GM23338 (cell line): ENCODE measurements around the gene GSG1. TPM values are rescaled to one million over a fixed set of nuclear protein-coding genes. Genes with fewer than 3 reads are reported as not detected.
A peak's percentile ranks its signal among the peaks of the same experiment; 100 is the strongest.

ENCODE experiments used
- ATAC-seq: fragments of 200-7000 bp; cut with Tn5 transposase; 3 replicates; pipeline ENCODE4 v1.9.1; 2020
- DNase-seq: peaks from one replicate; pipeline ENCODE4 v3.0.0-alpha.2; 2015; ENCODE audit warnings: low spot score
- H2AFZ ChIP-seq: fragments of 200-600 bp; sonication (generic); 2 replicates; pipeline ENCODE4 v1.8.0; 2016; ENCODE audit warnings: antibody characterized with exemption, mild to moderate bottlenecking, moderate library complexity
- H3F3A ChIP-seq: fragments of 200-600 bp; sonication (generic); replicated peaks from 2 replicates; pipeline ENCODE4 v1.8.0; 2017; ENCODE audit warnings: antibody characterized with exemption, mixed run types, low read depth
- H3K27ac ChIP-seq: fragments of 200-600 bp; sonication (generic); 2 replicates; pipeline ENCODE4 v1.6.1; 2016; ENCODE audit warnings: low read depth
- H3K27me3 ChIP-seq: fragments of 200-600 bp; sonication (generic); 2 replicates; pipeline ENCODE4 v1.8.0; 2016; ENCODE audit warnings: mild to moderate bottlenecking, mixed run types, moderate library complexity; ENCODE audit not compliant: insufficient read depth
- H3K36me3 ChIP-seq: fragments of 200-600 bp; sonication (generic); 2 replicates; pipeline ENCODE4 v1.8.0; 2016; ENCODE audit warnings: mild to moderate bottlenecking; ENCODE audit not compliant: insufficient read depth
- H3K4me1 ChIP-seq: fragments of 200-600 bp; sonication (generic); 2 replicates; pipeline ENCODE4 v1.8.0; 2016; ENCODE audit warnings: mild to moderate bottlenecking, moderate library complexity; ENCODE audit not compliant: insufficient read depth
- H3K4me2 ChIP-seq: fragments of 200-600 bp; sonication (generic); 2 replicates; pipeline ENCODE4 v1.7.1; 2017; ENCODE audit warnings: mixed run types
- H3K4me3 ChIP-seq: fragments of 200-600 bp; sonication (generic); 2 replicates; pipeline ENCODE4 v1.6.1; 2016; ENCODE audit warnings: mixed run types
- H3K79me2 ChIP-seq: fragments of 200-600 bp; sonication (generic); replicated peaks from 2 replicates; pipeline ENCODE4 v1.8.0; 2017; ENCODE audit warnings: mild to moderate bottlenecking; ENCODE audit not compliant: insufficient read depth
- H3K9me2 ChIP-seq: fragments of 200-600 bp; sonication (generic); 2 replicates; pipeline ENCODE4 v1.8.0; 2017; ENCODE audit not compliant: insufficient read depth
- H4K20me1 ChIP-seq: fragments of 200-600 bp; sonication (generic); replicated peaks from 2 replicates; pipeline ENCODE4 v1.8.0; 2017; ENCODE audit warnings: mild to moderate bottlenecking; ENCODE audit not compliant: insufficient read depth
- H3K27ac Mint-ChIP-seq: 2 replicates; pipeline ENCODE4 v1.8.0; 2020; ENCODE audit warnings: inconsistent platforms, mild to moderate bottlenecking, moderate library complexity, mixed read lengths
- H3K27me3 Mint-ChIP-seq: 3 replicates; pipeline ENCODE4 v1.8.0; 2022; ENCODE audit warnings: low read depth, mild to moderate bottlenecking, moderate library complexity, mixed read lengths, inconsistent platforms; ENCODE audit not compliant: insufficient read depth, poor library complexity
- H3K36me3 Mint-ChIP-seq: 3 replicates; pipeline ENCODE4 v1.8.0; 2021; ENCODE audit warnings: low read depth, mild to moderate bottlenecking, inconsistent platforms, moderate library complexity, mixed read lengths
- H3K4me1 Mint-ChIP-seq: 3 replicates; pipeline ENCODE4 v1.8.0; 2020; ENCODE audit warnings: mild to moderate bottlenecking, inconsistent platforms, mixed read lengths
- H3K4me3 Mint-ChIP-seq: 3 replicates; pipeline ENCODE4 v1.8.0; 2021; ENCODE audit warnings: moderate library complexity, mild to moderate bottlenecking, inconsistent platforms, mixed read lengths
- H3K9me3 Mint-ChIP-seq: 3 replicates; pipeline ENCODE4 v1.8.0; 2020; ENCODE audit warnings: moderate library complexity, mild to moderate bottlenecking, inconsistent platforms, mixed read lengths
- EZH2 ChIP-seq: fragments of 200-600 bp; sonication (generic); IDR thresholded peaks from one replicate; pipeline ENCODE4 v1.8.0; 2017; ENCODE audit warnings: antibody characterized with exemption, mild to moderate bottlenecking, low read depth; ENCODE audit not compliant: unreplicated experiment
- EZH2phosphoT487 ChIP-seq: fragments of 200-600 bp; sonication (generic); IDR thresholded peaks from one replicate; pipeline ENCODE4 v1.8.1; 2018; ENCODE audit warnings: antibody characterized with exemption; ENCODE audit not compliant: unreplicated experiment
- JUNB ChIP-seq: IDR thresholded peaks from one replicate; pipeline ENCODE4 v1.6.1; 2016; ENCODE audit warnings: antibody characterized with exemption; ENCODE audit not compliant: unreplicated experiment
- NANOG ChIP-seq: IDR thresholded peaks from 2 replicates; pipeline ENCODE4 v1.6.1; 2016; ENCODE audit warnings: antibody characterized with exemption, borderline replicate concordance
- POLR2AphosphoS5 ChIP-seq: IDR thresholded peaks from 2 replicates; pipeline ENCODE4 v1.6.1; 2016; ENCODE audit warnings: antibody characterized with exemption, low read depth
- STAT1 ChIP-seq: IDR thresholded peaks from one replicate; pipeline ENCODE4 v1.6.1; 2016; ENCODE audit warnings: antibody characterized with exemption; ENCODE audit not compliant: unreplicated experiment
- ZNF114 ChIP-seq: fragments of 250-450 bp; sonication (Bioruptor Pico); IDR thresholded peaks from 2 replicates; pipeline ENCODE4 v1.5.0; 2020; ENCODE audit warnings: mild to moderate bottlenecking, moderate library complexity
- ZNF331 ChIP-seq: fragments of 250-450 bp; sonication (Bioruptor Pico); IDR thresholded peaks from 2 replicates; pipeline ENCODE4 v1.5.0; 2020; ENCODE audit warnings: low read depth, mild to moderate bottlenecking, moderate library complexity
- polyA plus RNA-seq: library from polyadenylated mRNA; unstranded; fragments of >200 nt; fragmentation: Nextera tagmentation; extraction: Ambion mirVana; gene quantifications from 2 replicates; pipeline ENCODE4 v1.2.1, GENCODE V29; 2016
- total RNA-seq: library from RNA; depleted of rRNA; stranded (reverse); fragments of >200 nt; shearing (Covaris generic); gene quantifications from 2 replicates; pipeline ENCODE4 v1.2.3, GENCODE V29; 2014
- TF ChIP-seq, protein P1 (sequence below): IDR thresholded peaks from one replicate; pipeline ENCODE4 v1.6.1; 2018; ENCODE audit warnings: antibody characterized with exemption; ENCODE audit not compliant: unreplicated experiment
- TF ChIP-seq, protein P2 (sequence below): IDR thresholded peaks from 2 replicates; pipeline ENCODE4 v1.6.1; 2016; ENCODE audit warnings: antibody characterized with exemption
- TF ChIP-seq, protein P3 (sequence below), 2 experiments: fragments of 200-600 bp in 1 of 2; sonication (generic) in 1 of 2; conservative IDR thresholded peaks; 2 replicates each; pipeline versions ENCODE4 v1.5.1 to v1.6.1; 2016 to 2017; ENCODE audit warnings: antibody characterized with exemption in 2 of 2, low read depth in 2 of 2, mild to moderate bottlenecking in 2 of 2, moderate library complexity in 1 of 2

GSG1 gene
- total and polyA plus RNA-seq, 2 experiments from 2014 or later, result 0.17 to 0.63 TPM

DNA sequence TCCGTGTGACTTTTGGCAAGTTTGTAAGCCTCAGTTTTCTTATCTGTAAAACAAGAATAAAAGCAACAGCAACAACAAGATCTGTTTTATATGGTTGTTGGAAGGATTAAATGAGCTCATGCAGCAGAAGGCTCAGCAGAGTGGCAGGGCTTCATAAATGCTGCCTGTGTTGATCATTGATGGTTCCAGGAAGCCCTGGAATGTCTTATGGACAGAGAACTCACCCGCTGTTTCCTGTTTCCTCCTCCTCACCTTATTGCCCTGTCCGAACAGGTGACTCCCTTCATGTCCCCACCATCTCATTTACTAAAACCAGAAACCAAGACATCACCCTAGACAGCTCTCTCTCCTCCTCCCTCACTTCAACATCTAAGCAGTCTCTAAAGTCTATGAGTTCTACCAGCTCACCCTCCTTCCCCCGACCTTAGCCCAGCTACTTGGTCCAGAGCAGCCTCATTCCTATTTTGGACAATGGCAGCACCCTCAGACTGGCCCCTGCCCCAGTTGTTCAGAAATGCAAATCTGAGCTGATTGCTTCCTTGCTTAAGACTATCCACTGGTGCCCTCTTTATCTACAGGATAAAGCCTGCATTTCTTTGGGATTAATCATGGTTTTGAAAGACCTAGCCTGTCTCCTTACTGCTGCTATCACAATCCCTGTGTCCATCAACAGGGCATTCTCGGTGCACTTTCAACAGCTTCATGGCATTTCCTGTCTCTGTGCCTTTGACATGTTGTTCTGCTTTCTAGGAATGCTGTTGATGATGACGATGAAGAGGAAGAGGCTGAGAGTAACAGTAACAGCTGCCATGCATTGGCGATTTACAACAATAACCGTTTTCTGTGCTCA lies 21.4 kb upstream of the GSG1 start:
- H3K4me2 ChIP-seq, result peak overlapping the region; percentile 52; the same call in 1 of the 2 replicates
- Mint-ChIP-seq H3K36me3 (no peaks in the 10 kb centered on the region), H3K4me3 (no peak overlapping the region), H3K9me3 (no peaks in the 10 kb centered on the region), H3K27me3 (no peaks in the 10 kb centered on the region), H3K4me1 (peaks cover 7% of the 10 kb centered on the region), H3K27ac (no peak overlapping the region)
- H3F3A ChIP-seq, result no peaks in the 10 kb centered on the region
- no peak overlapping the region for H3K27ac ChIP-seq
- no peaks in the 10 kb centered on the region for H3K36me3 ChIP-seq
- no peak for TF ChIP-seq STAT1
- TF ChIP-seq POLR2AphosphoS5, result no peak
- no peak for TF ChIP-seq EZH2phosphoT487
- TF ChIP-seq, protein P1, sequence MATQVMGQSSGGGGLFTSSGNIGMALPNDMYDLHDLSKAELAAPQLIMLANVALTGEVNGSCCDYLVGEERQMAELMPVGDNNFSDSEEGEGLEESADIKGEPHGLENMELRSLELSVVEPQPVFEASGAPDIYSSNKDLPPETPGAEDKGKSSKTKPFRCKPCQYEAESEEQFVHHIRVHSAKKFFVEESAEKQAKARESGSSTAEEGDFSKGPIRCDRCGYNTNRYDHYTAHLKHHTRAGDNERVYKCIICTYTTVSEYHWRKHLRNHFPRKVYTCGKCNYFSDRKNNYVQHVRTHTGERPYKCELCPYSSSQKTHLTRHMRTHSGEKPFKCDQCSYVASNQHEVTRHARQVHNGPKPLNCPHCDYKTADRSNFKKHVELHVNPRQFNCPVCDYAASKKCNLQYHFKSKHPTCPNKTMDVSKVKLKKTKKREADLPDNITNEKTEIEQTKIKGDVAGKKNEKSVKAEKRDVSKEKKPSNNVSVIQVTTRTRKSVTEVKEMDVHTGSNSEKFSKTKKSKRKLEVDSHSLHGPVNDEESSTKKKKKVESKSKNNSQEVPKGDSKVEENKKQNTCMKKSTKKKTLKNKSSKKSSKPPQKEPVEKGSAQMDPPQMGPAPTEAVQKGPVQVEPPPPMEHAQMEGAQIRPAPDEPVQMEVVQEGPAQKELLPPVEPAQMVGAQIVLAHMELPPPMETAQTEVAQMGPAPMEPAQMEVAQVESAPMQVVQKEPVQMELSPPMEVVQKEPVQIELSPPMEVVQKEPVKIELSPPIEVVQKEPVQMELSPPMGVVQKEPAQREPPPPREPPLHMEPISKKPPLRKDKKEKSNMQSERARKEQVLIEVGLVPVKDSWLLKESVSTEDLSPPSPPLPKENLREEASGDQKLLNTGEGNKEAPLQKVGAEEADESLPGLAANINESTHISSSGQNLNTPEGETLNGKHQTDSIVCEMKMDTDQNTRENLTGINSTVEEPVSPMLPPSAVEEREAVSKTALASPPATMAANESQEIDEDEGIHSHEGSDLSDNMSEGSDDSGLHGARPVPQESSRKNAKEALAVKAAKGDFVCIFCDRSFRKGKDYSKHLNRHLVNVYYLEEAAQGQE, result no peak
- TF ChIP-seq ZNF331 (CRISPR knock-in tag), result no peak
- TF ChIP-seq ZNF114, result no peak
- DNase-seq (peak; percentile 2), ATAC-seq (no peak; the same call in 2 of the 3 replicates)
- no peaks in the 10 kb centered on the region for H4K20me1 ChIP-seq
- no peaks in the 10 kb centered on the region for H3K79me2 ChIP-seq
- no peaks in the 10 kb centered on the region for H3K4me1 ChIP-seq
- peak overlapping the region; percentile 43; the same call in 1 of the 2 replicates for H2AFZ ChIP-seq
- H3K4me3 ChIP-seq, result no peak overlapping the region
- H3K27me3 ChIP-seq, result no peaks in the 10 kb centered on the region
- H3K9me2 ChIP-seq, result peaks cover 9% of the 10 kb centered on the region; the same call in 1 of the 2 replicates

DNA sequence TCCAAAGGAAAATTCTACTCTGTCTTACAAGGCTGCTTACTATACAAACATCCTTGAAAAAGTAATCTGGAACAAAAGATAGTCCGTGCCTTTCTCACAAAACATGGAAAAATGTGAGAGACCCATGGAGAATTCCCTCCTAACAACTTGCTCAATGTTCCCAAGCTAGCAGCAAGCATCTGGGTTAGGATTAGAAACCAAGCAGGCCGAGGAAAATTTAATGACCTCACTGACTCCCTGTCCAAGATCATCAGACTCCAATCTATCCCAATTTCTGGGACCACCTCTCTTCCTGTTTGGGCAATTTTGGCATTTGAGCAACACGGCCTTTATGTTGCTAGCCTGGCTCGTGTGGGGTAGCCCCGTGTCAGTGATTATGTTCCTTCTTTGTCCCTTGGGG lies 18.1 kb upstream of the GSG1 start:
- no peaks in the 10 kb centered on the region for H3K27me3 ChIP-seq
- peaks cover 16% of the 10 kb centered on the region for H3K4me1 Mint-ChIP-seq
- no peaks in the 10 kb centered on the region for H3K79me2 ChIP-seq
- no peak overlapping the region for H3K27ac ChIP-seq
- no peak overlapping the region for H3K4me3 Mint-ChIP-seq
- no peak for DNase-seq
- H3K27ac Mint-ChIP-seq, result no peak overlapping the region
- no peak overlapping the region for H3K4me3 ChIP-seq
- H2AFZ ChIP-seq, result no peak overlapping the region
- H3K4me2 ChIP-seq, result no peak overlapping the region
- no peaks in the 10 kb centered on the region for H3K9me3 Mint-ChIP-seq
- ATAC-seq, result no peak
- no peaks in the 10 kb centered on the region for H3K36me3 Mint-ChIP-seq
- peaks cover 9% of the 10 kb centered on the region; the same call in 1 of the 2 replicates for H3K9me2 ChIP-seq
- H4K20me1 ChIP-seq, result no peaks in the 10 kb centered on the region
- no peaks in the 10 kb centered on the region for H3F3A ChIP-seq
- H3K27me3 Mint-ChIP-seq, result no peaks in the 10 kb centered on the region
- no peaks in the 10 kb centered on the region for H3K36me3 ChIP-seq
- peaks cover 15% of the 10 kb centered on the region for H3K4me1 ChIP-seq
- TF ChIP-seq POLR2AphosphoS5, result no peak
- TF ChIP-seq, protein P1, result no peak
- no peak for TF ChIP-seq JUNB
- TF ChIP-seq, protein P2, sequence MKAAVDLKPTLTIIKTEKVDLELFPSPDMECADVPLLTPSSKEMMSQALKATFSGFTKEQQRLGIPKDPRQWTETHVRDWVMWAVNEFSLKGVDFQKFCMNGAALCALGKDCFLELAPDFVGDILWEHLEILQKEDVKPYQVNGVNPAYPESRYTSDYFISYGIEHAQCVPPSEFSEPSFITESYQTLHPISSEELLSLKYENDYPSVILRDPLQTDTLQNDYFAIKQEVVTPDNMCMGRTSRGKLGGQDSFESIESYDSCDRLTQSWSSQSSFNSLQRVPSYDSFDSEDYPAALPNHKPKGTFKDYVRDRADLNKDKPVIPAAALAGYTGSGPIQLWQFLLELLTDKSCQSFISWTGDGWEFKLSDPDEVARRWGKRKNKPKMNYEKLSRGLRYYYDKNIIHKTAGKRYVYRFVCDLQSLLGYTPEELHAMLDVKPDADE, result no peak
- no peak for TF ChIP-seq ZNF114
- TF ChIP-seq EZH2phosphoT487, result no peak
- TF ChIP-seq EZH2, result no peak
- TF ChIP-seq, protein P3, sequence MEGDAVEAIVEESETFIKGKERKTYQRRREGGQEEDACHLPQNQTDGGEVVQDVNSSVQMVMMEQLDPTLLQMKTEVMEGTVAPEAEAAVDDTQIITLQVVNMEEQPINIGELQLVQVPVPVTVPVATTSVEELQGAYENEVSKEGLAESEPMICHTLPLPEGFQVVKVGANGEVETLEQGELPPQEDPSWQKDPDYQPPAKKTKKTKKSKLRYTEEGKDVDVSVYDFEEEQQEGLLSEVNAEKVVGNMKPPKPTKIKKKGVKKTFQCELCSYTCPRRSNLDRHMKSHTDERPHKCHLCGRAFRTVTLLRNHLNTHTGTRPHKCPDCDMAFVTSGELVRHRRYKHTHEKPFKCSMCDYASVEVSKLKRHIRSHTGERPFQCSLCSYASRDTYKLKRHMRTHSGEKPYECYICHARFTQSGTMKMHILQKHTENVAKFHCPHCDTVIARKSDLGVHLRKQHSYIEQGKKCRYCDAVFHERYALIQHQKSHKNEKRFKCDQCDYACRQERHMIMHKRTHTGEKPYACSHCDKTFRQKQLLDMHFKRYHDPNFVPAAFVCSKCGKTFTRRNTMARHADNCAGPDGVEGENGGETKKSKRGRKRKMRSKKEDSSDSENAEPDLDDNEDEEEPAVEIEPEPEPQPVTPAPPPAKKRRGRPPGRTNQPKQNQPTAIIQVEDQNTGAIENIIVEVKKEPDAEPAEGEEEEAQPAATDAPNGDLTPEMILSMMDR (conservative IDR thresholded peaks at IDR 0.05; ENCODE audit: low read depth in 2 of 2), result no peak
- no peak for TF ChIP-seq NANOG
- TF ChIP-seq STAT1, result no peak
- no peak for TF ChIP-seq ZNF331 (CRISPR knock-in tag)
